ENCODE measurements around the gene TMEM132D.
"Not testable (repeated sequence)": the region's sequence is repeated elsewhere in the genome, so short reads cannot be mapped to it uniquely, and the experiment has no call there.

TMEM132D gene

GRCh38 chr12:129900306-129900705 is 3.5 kb downstream of the TMEM132D start:
- Histone ChIP-seq H3K4me2 (ENCODE audit: low read length) (no peak overlapping the region), H3K36me3 (ENCODE audit: insufficient read depth, low read length) (no peaks in the 10 kb centered on the region), H3K4me1 (ENCODE audit: insufficient read depth, low read length, severe bottlenecking) (no peaks in the 10 kb centered on the region), H3F3A (ENCODE audit: insufficient read depth, low read length) (no peaks in the 10 kb centered on the region), H3K9me3 (ENCODE audit: low read length) (no peaks in the 10 kb centered on the region), H3K9me2 (ENCODE audit: low read depth, low read length) (no peaks in the 10 kb centered on the region), H2AFZ (ENCODE audit: low read length) (no peak overlapping the region), H3K27ac (ENCODE audit: low read depth, low read length, poor library complexity, severe bottlenecking) (no peak overlapping the region), H3K79me2 (ENCODE audit: insufficient read depth, low read length) (no peaks in the 10 kb centered on the region), H3K9ac (ENCODE audit: low read length) (no peak overlapping the region), H3K27me3 (ENCODE audit: insufficient read depth, low read length) (no peaks in the 10 kb centered on the region), H3K4me3 (ENCODE audit: low read depth, low read length, poor library complexity, severe bottlenecking) (no peak overlapping the region), H4K20me1 (ENCODE audit: insufficient read depth, low read length) (no peaks in the 10 kb centered on the region)
- TF ChIP-seq CTCF (IDR thresholded peaks at IDR 0.05; ENCODE audit: low read length) (no peak), EZH2 (IDR thresholded peaks at IDR 0.05; ENCODE audit: borderline replicate concordance, low read length) (no peak)

- not testable (repeated sequence) for H3K9me3 ChIP-seq (ENCODE audit: low read length); H3K9me2 ChIP-seq (ENCODE audit: low read depth, low read length); H3K4me2 ChIP-seq (ENCODE audit: low read length); H3K27ac ChIP-seq (ENCODE audit: low read depth, low read length, poor library complexity, severe bottlenecking); H2AFZ ChIP-seq (ENCODE audit: low read length); H3K4me3 ChIP-seq (ENCODE audit: low read depth, low read length, poor library complexity, severe bottlenecking); H3K9ac ChIP-seq (ENCODE audit: low read length); H3K27me3 ChIP-seq (ENCODE audit: insufficient read depth, low read length); H3F3A ChIP-seq (ENCODE audit: insufficient read depth, low read length); H3K79me2 ChIP-seq (ENCODE audit: insufficient read depth, low read length); H3K36me3 ChIP-seq (ENCODE audit: insufficient read depth, low read length); H3K4me1 ChIP-seq (ENCODE audit: insufficient read depth, low read length, severe bottlenecking); H4K20me1 ChIP-seq (ENCODE audit: insufficient read depth, low read length)
Measured at GRCh38 chr12:129899045-129899444, 4.8 kb downstream of the TMEM132D start.

GRCh38 chr12:129893691-129894090 is 10.1 kb downstream of the TMEM132D start:
- Histone ChIP-seq H3K27ac (ENCODE audit: low read depth, low read length, poor library complexity, severe bottlenecking) (no peak overlapping the region), H3K27me3 (ENCODE audit: insufficient read depth, low read length) (no peaks in the 10 kb centered on the region), H2AFZ (ENCODE audit: low read length) (no peak overlapping the region), H3K4me2 (ENCODE audit: low read length) (no peak overlapping the region), H3K79me2 (ENCODE audit: insufficient read depth, low read length) (no peaks in the 10 kb centered on the region), H3K36me3 (ENCODE audit: insufficient read depth, low read length) (no peaks in the 10 kb centered on the region), H4K20me1 (ENCODE audit: insufficient read depth, low read length) (no peaks in the 10 kb centered on the region), H3K4me3 (ENCODE audit: low read depth, low read length, poor library complexity, severe bottlenecking) (no peak overlapping the region), H3F3A (ENCODE audit: insufficient read depth, low read length) (no peaks in the 10 kb centered on the region), H3K9me3 (ENCODE audit: low read length) (no peaks in the 10 kb centered on the region), H3K9ac (ENCODE audit: low read length) (no peak overlapping the region), H3K9me2 (ENCODE audit: low read depth, low read length) (no peaks in the 10 kb centered on the region), H3K4me1 (ENCODE audit: insufficient read depth, low read length, severe bottlenecking) (no peaks in the 10 kb centered on the region)
- no peak for TF ChIP-seq CTCF (IDR thresholded peaks at IDR 0.05; ENCODE audit: low read length)
- no peak for TF ChIP-seq EZH2 (IDR thresholded peaks at IDR 0.05; ENCODE audit: borderline replicate concordance, low read length)

GRCh38 chr12:129887101-129887500 is 16.7 kb downstream of the TMEM132D start:
- Histone ChIP-seq H3K36me3 (ENCODE audit: insufficient read depth, low read length) (no peaks in the 10 kb centered on the region), H3K4me1 (ENCODE audit: insufficient read depth, low read length, severe bottlenecking) (no peaks in the 10 kb centered on the region), H3K27me3 (ENCODE audit: insufficient read depth, low read length) (no peaks in the 10 kb centered on the region), H3F3A (ENCODE audit: insufficient read depth, low read length) (no peaks in the 10 kb centered on the region), H3K9me2 (ENCODE audit: low read depth, low read length) (no peaks in the 10 kb centered on the region), H2AFZ (ENCODE audit: low read length) (no peak overlapping the region), H3K4me2 (ENCODE audit: low read length) (no peak overlapping the region), H3K9ac (ENCODE audit: low read length) (no peak overlapping the region), H3K79me2 (ENCODE audit: insufficient read depth, low read length) (no peaks in the 10 kb centered on the region), H3K4me3 (ENCODE audit: low read depth, low read length, poor library complexity, severe bottlenecking) (no peak overlapping the region), H3K9me3 (ENCODE audit: low read length) (no peaks in the 10 kb centered on the region), H4K20me1 (ENCODE audit: insufficient read depth, low read length) (no peaks in the 10 kb centered on the region), H3K27ac (ENCODE audit: low read depth, low read length, poor library complexity, severe bottlenecking) (no peak overlapping the region)
- TF ChIP-seq CTCF (IDR thresholded peaks at IDR 0.05; ENCODE audit: low read length), result no peak
- TF ChIP-seq EZH2 (IDR thresholded peaks at IDR 0.05; ENCODE audit: borderline replicate concordance, low read length), result no peak
